Measurements from ENCODE around the gene CDH4. TPM values are rescaled to one million over a fixed set of nuclear protein-coding genes. Genes with fewer than 3 reads are reported as not detected.
"Not testable (repeated sequence)": the region's sequence is repeated elsewhere in the genome, so short reads cannot be mapped to it uniquely, and the experiment has no call there.

CDH4 gene
- total and polyA plus RNA-seq, 10 donors = 0.30 to 20.1 (median 7.7) TPM

- DNase-seq = peak; percentile 31
- Histone ChIP-seq H3K27ac (no peak overlapping the region), H3K9me3 (peaks cover 0 to 74% (median 6%) of the 10 kb centered on the region in 8 donors), H3K4me3 (no peak overlapping the region), H3K27me3 (replicated peaks in 1 of 7) (no peaks in the 10 kb centered on the region), H3K4me1 (no peaks in the 10 kb centered on the region), H3K36me3 (no peaks in the 10 kb centered on the region)
- TF ChIP-seq POLR2AphosphoS5 (IDR thresholded peaks at IDR 0.05) = no peak
- intact Hi-C loops (cut with DNase I; ENCODE audit: low total_unique reads) = no loop called here
- 87 to 94% (median 91%) methylated on average over 12 of the region's 12 CpGs for WGBS, 5 donors
Measured at GRCh38 chr20:61397790-61398189, 145.7 kb downstream of the CDH4 start.

GRCh38 chr20:61399433-61399832 is 147.4 kb downstream of the CDH4 start:
- Histone ChIP-seq H3K4me1 (no peaks in the 10 kb centered on the region), H3K4me3 (no peak overlapping the region), H3K9me3 (peaks cover 0 to 72% (median 6%) of the 10 kb centered on the region in 8 donors), H3K36me3 (no peaks in the 10 kb centered on the region), H3K27me3 (replicated peaks in 1 of 7) (no peaks in the 10 kb centered on the region), H3K27ac (no peak overlapping the region)
- TF ChIP-seq POLR2AphosphoS5 (IDR thresholded peaks at IDR 0.05) (no peak), POLR2A (IDR thresholded peaks at IDR 0.05) (no peak), CTCF (IDR thresholded peaks at IDR 0.05 in 8 of 11, conservative IDR thresholded peaks at IDR 0.05 in 3 of 11) (no peak)
- DNase-seq = no peak
- 85 to 95% (median 93%) methylated on average over 6 to 7 of the region's 7 CpGs for WGBS, 5 donors
- intact Hi-C loops (cut with DNase I; ENCODE audit: low total_unique reads) = no loop called here

DNA sequence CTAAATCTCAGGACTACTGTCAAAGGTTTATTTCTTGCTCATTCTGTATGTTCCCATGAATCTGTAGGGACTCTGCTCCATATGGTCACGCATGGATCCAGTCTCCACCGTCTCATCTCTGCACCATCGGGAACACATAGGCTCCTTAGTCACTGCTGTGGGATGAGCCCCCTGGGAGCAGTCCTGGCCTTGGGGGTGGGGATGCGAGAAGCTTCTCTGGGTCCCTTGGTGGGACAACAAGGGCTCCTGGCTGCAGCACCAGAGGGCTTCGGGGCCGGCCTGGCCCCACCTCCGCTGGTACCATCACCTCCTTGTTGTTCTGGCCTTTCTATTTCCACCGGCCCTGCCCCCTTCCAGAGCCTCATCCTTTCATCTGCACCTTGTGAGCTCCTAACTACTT is 148.4 kb downstream of the CDH4 start:
- DNase-seq = no peak
- peaks cover 0 to 80% (median 6%) of the 10 kb centered on the region in 8 donors for H3K9me3 ChIP-seq
- H3K4me3 ChIP-seq = no peak overlapping the region
- no peak overlapping the region for H3K27ac ChIP-seq
- H3K27me3 ChIP-seq (replicated peaks in 1 of 7) = no peaks in the 10 kb centered on the region
- intact Hi-C loops (cut with DNase I; ENCODE audit: low total_unique reads) = no loop called here
- WGBS, 5 donors = 81 to 91% (median 84%) methylated on average over 8 of the region's 8 CpGs
- H3K4me1 ChIP-seq = no peaks in the 10 kb centered on the region
- H3K36me3 ChIP-seq = no peaks in the 10 kb centered on the region
- TF ChIP-seq CTCF (IDR thresholded peaks at IDR 0.05 in 8 of 11, conservative IDR thresholded peaks at IDR 0.05 in 3 of 11) (no peak), POLR2A (IDR thresholded peaks at IDR 0.05) (no peak), POLR2AphosphoS5 (IDR thresholded peaks at IDR 0.05) (no peak)

GRCh38 chr20:61404303-61404702 is 152.2 kb downstream of the CDH4 start:
- WGBS, 5 donors = 88 to 94% (median 91%) methylated on average over 11 of the region's 11 CpGs
- H3K27me3 ChIP-seq (replicated peaks in 1 of 7) = no peaks in the 10 kb centered on the region
- TF ChIP-seq POLR2A (IDR thresholded peaks at IDR 0.05) = no peak
- TF ChIP-seq CTCF (IDR thresholded peaks at IDR 0.05 in 8 of 11, conservative IDR thresholded peaks at IDR 0.05 in 3 of 11) = no peak
- TF ChIP-seq POLR2AphosphoS5 (IDR thresholded peaks at IDR 0.05) = no peak
- intact Hi-C loops (cut with DNase I; ENCODE audit: low total_unique reads) = no loop called here
- H3K27ac ChIP-seq = no peak overlapping the region
- no peaks in the 10 kb centered on the region for H3K4me1 ChIP-seq
- peaks cover 0 to 61% (median 6%) of the 10 kb centered on the region in 8 donors for H3K9me3 ChIP-seq
- H3K36me3 ChIP-seq = no peaks in the 10 kb centered on the region
- H3K4me3 ChIP-seq = no peak overlapping the region
- no peak for DNase-seq

DNA sequence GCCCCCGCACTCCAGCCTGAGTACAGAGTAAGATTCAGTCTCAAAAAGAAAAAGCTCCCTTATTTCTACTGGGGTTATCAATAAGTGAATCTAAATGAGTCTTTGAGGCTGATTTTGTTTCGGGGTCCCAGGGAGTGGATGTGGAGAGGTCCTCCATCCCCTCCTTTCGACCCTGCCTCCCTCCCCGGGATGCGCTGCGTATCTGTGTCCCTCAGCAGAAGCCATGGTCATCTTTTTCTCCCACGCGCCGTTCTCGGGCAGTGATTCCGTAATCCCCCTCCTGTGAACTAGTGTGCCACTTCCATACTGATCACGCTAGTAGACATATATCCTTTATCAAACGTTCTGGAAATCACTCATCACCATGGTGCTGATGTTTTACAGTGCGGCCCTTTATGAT is 152.9 kb downstream of the CDH4 start:
- TF ChIP-seq POLR2A (IDR thresholded peaks at IDR 0.05) (no peak), POLR2AphosphoS5 (IDR thresholded peaks at IDR 0.05) (no peak), CTCF (IDR thresholded peaks at IDR 0.05 in 8 of 11, conservative IDR thresholded peaks at IDR 0.05 in 3 of 11) (no peak)
- Histone ChIP-seq H3K4me1 (no peaks in the 10 kb centered on the region), H3K9me3 (peaks cover 0 to 54% (median 2%) of the 10 kb centered on the region in 8 donors), H3K27ac (no peak overlapping the region), H3K27me3 (replicated peaks in 1 of 7) (no peaks in the 10 kb centered on the region), H3K36me3 (no peaks in the 10 kb centered on the region), H3K4me3 (no peak overlapping the region)
- DNase-seq = no peak
- WGBS, 5 donors = 92 to 96% (median 94%) methylated on average over 14 of the region's 14 CpGs
- intact Hi-C loops (cut with DNase I; ENCODE audit: low total_unique reads) = no loop called here

GRCh38 chr20:61406773-61407172 is 154.7 kb downstream of the CDH4 start:
- 90 to 97% (median 92%) methylated on average over 8 of the region's 8 CpGs for WGBS, 5 donors
- H3K27me3 ChIP-seq (replicated peaks in 1 of 7); intact Hi-C loops (cut with DNase I; ENCODE audit: low total_unique reads); DNase-seq; H3K27ac ChIP-seq; H3K4me1 ChIP-seq; H3K4me3 ChIP-seq; H3K36me3 ChIP-seq: not testable (repeated sequence)
- peaks cover 0 to 47% (median 0%) of the 10 kb centered on the region in 8 donors for H3K9me3 ChIP-seq
